Measurements from ENCODE around the gene INPP4B. TPM values are rescaled to one million over a fixed set of nuclear protein-coding genes. Genes with fewer than 3 reads are reported as not detected.
A peak's percentile ranks its signal among the peaks of the same experiment; 100 is the strongest.

The INPP4B gene
- total and polyA plus RNA-seq, 2 of the 4 experiments (the other 2 are of a cell fraction): 1.8 to 14.0 TPM

GRCh38 chr4:142348613-142349021 is 497.5 kb downstream of the INPP4B start:
- DNase-seq (no peak), ATAC-seq (ENCODE audit: low read depth) (no peak)
- no peak for TF ChIP-seq POLR2A (IDR thresholded peaks at IDR 0.05; ENCODE audit: low read depth, low read length)
- no peak for TF ChIP-seq MXI1 (IDR thresholded peaks at IDR 0.05; ENCODE audit: borderline replicate concordance, low read depth, low read length)
- no peak for TF ChIP-seq RFX5 (IDR thresholded peaks at IDR 0.05; ENCODE audit: low read depth, low read length)
- TF ChIP-seq, protein P1, sequence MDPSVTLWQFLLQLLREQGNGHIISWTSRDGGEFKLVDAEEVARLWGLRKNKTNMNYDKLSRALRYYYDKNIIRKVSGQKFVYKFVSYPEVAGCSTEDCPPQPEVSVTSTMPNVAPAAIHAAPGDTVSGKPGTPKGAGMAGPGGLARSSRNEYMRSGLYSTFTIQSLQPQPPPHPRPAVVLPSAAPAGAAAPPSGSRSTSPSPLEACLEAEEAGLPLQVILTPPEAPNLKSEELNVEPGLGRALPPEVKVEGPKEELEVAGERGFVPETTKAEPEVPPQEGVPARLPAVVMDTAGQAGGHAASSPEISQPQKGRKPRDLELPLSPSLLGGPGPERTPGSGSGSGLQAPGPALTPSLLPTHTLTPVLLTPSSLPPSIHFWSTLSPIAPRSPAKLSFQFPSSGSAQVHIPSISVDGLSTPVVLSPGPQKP (IDR thresholded peaks at IDR 0.05; ENCODE audit: borderline replicate concordance, low read depth, low read length): no peak
- no peak for TF ChIP-seq NFE2L2 (IDR thresholded peaks at IDR 0.05; ENCODE audit: low read depth, low read length)
- no peak for TF ChIP-seq FOS (IDR thresholded peaks at IDR 0.05; ENCODE audit: low read depth, low read length)
- TF ChIP-seq BHLHE40 (IDR thresholded peaks at IDR 0.05; ENCODE audit: low read depth, low read length): no peak
- TF ChIP-seq RCOR1 (IDR thresholded peaks at IDR 0.05; ENCODE audit: insufficient replicate concordance, low read length): no peak
- no peak for TF ChIP-seq CTCF (conservative IDR thresholded peaks at IDR 0.05; ENCODE audit: low read depth, low read length)
- no peak for TF ChIP-seq MAFK (IDR thresholded peaks at IDR 0.05; ENCODE audit: low read depth, low read length)
- TF ChIP-seq USF2 (IDR thresholded peaks at IDR 0.05; ENCODE audit: low read depth, low read length): no peak
- TF ChIP-seq RAD21 (IDR thresholded peaks at IDR 0.05; ENCODE audit: low read length): no peak
- no peak for TF ChIP-seq MAZ (IDR thresholded peaks at IDR 0.05; ENCODE audit: borderline replicate concordance, low read depth, low read length)
- TF ChIP-seq CHD1 (IDR thresholded peaks at IDR 0.05; ENCODE audit: low read depth, low read length): no peak
- TF ChIP-seq CEBPB (IDR thresholded peaks at IDR 0.05; ENCODE audit: low read depth, low read length): no peak
- peaks cover 2% of the 10 kb centered on the region; the same call in 1 of the 2 replicates for H3K4me1 ChIP-seq (ENCODE audit: control insufficient read depth, insufficient read depth, low read length)
- H2BK5ac ChIP-seq (ENCODE audit: low read depth, low read length, poor library complexity, severe bottlenecking): no peak overlapping the region
- H3K36me3 ChIP-seq (ENCODE audit: control insufficient read depth, insufficient read depth, low read length): no peaks in the 10 kb centered on the region
- no peak overlapping the region for H2BK15ac ChIP-seq (ENCODE audit: low read depth, low read length)
- H3K4ac ChIP-seq (ENCODE audit: low read depth, low read length): no peak overlapping the region
- H3K79me1 ChIP-seq (ENCODE audit: low read depth in 1 of 2, low read length in 2 of 2): no peaks in the 10 kb centered on the region; a peak in 1 of 4 replicates
- no peak overlapping the region for H4K91ac ChIP-seq (ENCODE audit: insufficient read depth, low read depth, low read length)
- H3K9ac ChIP-seq (ENCODE audit: low read depth, low read length): no peak overlapping the region
- no CpG with 5 or more reads among the region's 1 CpG for WGBS, 2 experiments (ENCODE audit: extremely low coverage in 2 of 2, insufficient read length in 1 of 2)
- no peak overlapping the region for H4K8ac ChIP-seq (ENCODE audit: low read depth in 2 of 2, low read length in 2 of 2)
- no peak overlapping the region for H2AK5ac ChIP-seq (ENCODE audit: low read depth, low read length)
- H3K9me3 ChIP-seq (ENCODE audit: control insufficient read depth, insufficient read depth, low read length): no peaks in the 10 kb centered on the region
- no peak overlapping the region for H2AFZ ChIP-seq (replicated peaks; ENCODE audit: low read length, poor library complexity)
- intact Hi-C loops (cut with micrococcal nuclease) (loop anchor here (10.0 kb wide), 1 partner anchor 1004 kb away; no protein-coding TSS in a partner anchor), dilution Hi-C loops (cut with HindIII; ENCODE audit: low sequenced_read_pairs, unreplicated experiment) (no loop called here), in situ Hi-C loops (cut with MboI; ENCODE audit: low sequenced_read_pairs) (no loop called here)
- no peak overlapping the region for H2BK20ac ChIP-seq (ENCODE audit: low read depth, low read length)
- no peaks in the 10 kb centered on the region for H3K9me1 ChIP-seq (ENCODE audit: insufficient read depth, low read length)
- H3K56ac ChIP-seq (ENCODE audit: extremely low read depth, insufficient read depth, low read length): no peak overlapping the region
- 0 out of 2 replicates have a peak overlapping the region, but pooled peaks have one; percentile 24 for H3K23ac ChIP-seq (ENCODE audit: low read depth, low read length)
- ChIA-PET CTCF (interaction anchor here (2.2 kb wide), 1 partner anchor 66 kb away, joined by 5 read pairs; no protein-coding TSS in a partner anchor), POLR2A (ENCODE audit: unreplicated experiment) (no interaction called here)
- H2AK9ac ChIP-seq (replicated peaks; ENCODE audit: low read depth, low read length, poor library complexity): no peak overlapping the region
- H3K27ac ChIP-seq (ENCODE audit: insufficient read depth, low read length): no peak overlapping the region; the same call in 1 of the 2 replicates
- peak overlapping the region; percentile 80 for H4K5ac ChIP-seq (ENCODE audit: low read depth, low read length)
- no peak overlapping the region for H3K14ac ChIP-seq (replicated peaks; ENCODE audit: low read depth, low read length)
- no peak overlapping the region for H2BK120ac ChIP-seq (ENCODE audit: low read depth, low read length)
- H4K20me1 ChIP-seq (ENCODE audit: insufficient read depth, low read length): no peaks in the 10 kb centered on the region
- peak overlapping the region; percentile 39 for H3K4me2 ChIP-seq (ENCODE audit: low read depth, low read length)
- no peak overlapping the region for H3K4me3 ChIP-seq (ENCODE audit: insufficient read depth, low read depth, low read length)
- no peaks in the 10 kb centered on the region for H3K27me3 ChIP-seq (ENCODE audit: control insufficient read depth, insufficient read depth, low read length)
- BruUV-seq (replicated peaks): no TSS peak
- H3K18ac ChIP-seq (ENCODE audit: low read depth, low read length): peak overlapping the region; percentile 90; the same call in 1 of the 2 replicates
